Measurements from ENCODE around the gene IFITM5. TPM values are rescaled to one million over a fixed set of nuclear protein-coding genes. Genes with fewer than 3 reads are reported as not detected.
A peak's percentile ranks its signal among the peaks of the same experiment; 100 is the strongest.
"Not testable (repeated sequence)": the region's sequence is repeated elsewhere in the genome, so short reads cannot be mapped to it uniquely, and the experiment has no call there.

Gene IFITM5
- total and polyA plus RNA-seq, 2 of the 8 experiments (the other 6 are each of a cell fraction or from before 2014, with no cell fraction given) = not detected

GRCh38 chr11:318405-319120 lies 19.2 kb upstream of the IFITM5 start:
- Histone ChIP-seq H3K79me2 (ENCODE audit: control insufficient read depth in 1 of 2, insufficient read depth in 2 of 2, low read length in 2 of 2) (peaks cover 0 to 21% of the 10 kb centered on the region in 2 experiments; a peak in 2 of 4 replicates), H3K23me2 (ENCODE audit: low read depth, low read length) (peaks cover 18% of the 10 kb centered on the region; the same call in 1 of the 2 replicates), H3K4me3 (ENCODE audit: extremely low read depth in 1 of 4, insufficient read depth in 2 of 4, low read depth in 3 of 4, low read length in 4 of 4) (peak overlapping the region in 1 of 4 experiments; percentile 49; a peak in 2 of 8 replicates), H3K4me1 (replicated peaks in 1 of 4; ENCODE audit: control insufficient read depth in 3 of 4, insufficient read depth in 4 of 4, low read length in 3 of 4) (peaks cover 4 to 34% (median 23%) of the 10 kb centered on the region in 4 experiments), H3K4me2 (ENCODE audit: insufficient read depth in 1 of 2, low read depth in 2 of 2, low read length in 2 of 2) (peak overlapping the region; percentile 51 to 96)
- not testable (repeated sequence) for H2BK20ac ChIP-seq (ENCODE audit: low read length); H3K36me3 ChIP-seq (ENCODE audit: control insufficient read depth in 2 of 4, insufficient read depth in 4 of 4, low read length in 3 of 4); H4K91ac ChIP-seq (replicated peaks; ENCODE audit: insufficient read length, low read length); H2AFZ ChIP-seq (ENCODE audit: low read length); H3K56ac ChIP-seq (replicated peaks; ENCODE audit: insufficient read length, low read depth, low read length); H3K9me3 ChIP-seq (ENCODE audit: insufficient read depth in 2 of 2, low read depth in 1 of 2, low read length in 1 of 2); H3K27ac ChIP-seq (ENCODE audit: low read depth, low read length); H2BK120ac ChIP-seq (replicated peaks; ENCODE audit: low read depth, low read length); H3K79me1 ChIP-seq (ENCODE audit: low read depth, low read length); H2AK5ac ChIP-seq (ENCODE audit: low read depth, low read length); H3K23ac ChIP-seq (ENCODE audit: insufficient read length); H3K4ac ChIP-seq (replicated peaks; ENCODE audit: insufficient read length, low read depth, low read length); FAIRE-seq; H3K9ac ChIP-seq (replicated peaks in 1 of 4; ENCODE audit: extremely low read depth in 1 of 4, low read depth in 3 of 4, low read length in 3 of 4); H4K5ac ChIP-seq (ENCODE audit: insufficient read length, low read depth, low read length); H3K18ac ChIP-seq (ENCODE audit: extremely low read depth, low read length); H4K8ac ChIP-seq (ENCODE audit: extremely low read depth, insufficient read depth, low read length); H3K27me3 ChIP-seq (replicated peaks in 1 of 4; ENCODE audit: control insufficient read depth in 3 of 4, extremely low read depth in 1 of 4, insufficient read depth in 3 of 4, low read length in 3 of 4); H4K20me1 ChIP-seq (replicated peaks in 1 of 2; ENCODE audit: control insufficient read depth in 1 of 2, insufficient read depth in 2 of 2, low read length in 2 of 2); H3K14ac ChIP-seq (ENCODE audit: insufficient read length); H2BK15ac ChIP-seq (ENCODE audit: low read length); DNase-seq (ENCODE audit: low read depth in 1 of 2, low spot score in 2 of 2); H2BK5ac ChIP-seq (ENCODE audit: low read depth, low read length); H2BK12ac ChIP-seq (ENCODE audit: low read depth, low read length)
- ChIA-PET POLR2A (ENCODE audit: partially characterized antibody) (interaction anchor here (0.6 to 4.0 kb wide), 10 partner anchors 9 to 110 kb away, joined by 3 to 17 read pairs (median 5); no protein-coding TSS in a partner anchor), CTCF (ENCODE audit: partially characterized antibody) (interaction anchor here (0.8 to 2.7 kb wide), 3 partner anchors 11 to 90 kb away, joined by 3 to 7 read pairs (median 4); partner anchors contain the start of gene IFITM2)
- 13% methylated on average over 8 of the region's 79 CpGs; no CpG with 5 or more reads in 1 of the 2 experiments for WGBS, 2 experiments (ENCODE audit: extremely low coverage in 1 of 2, insufficient coverage in 1 of 2, insufficient read length in 1 of 2, insufficient replicate concordance in 2 of 2, low coverage in 1 of 2, low lambda C conversion rate in 2 of 2, missing lambda C conversion rate in 1 of 2)
